Right atrium auricular region (tissue), 2 donors: Measurements from ENCODE around the gene ULK4. TPM values are rescaled to one million over a fixed set of nuclear protein-coding genes. Genes with fewer than 3 reads are reported as not detected.

ENCODE experiments used
- DNase-seq: peaks from one replicate; pipeline ENCODE4 v3.0.0-alpha.2; 2019; ENCODE audit warnings: low spot score
- H3K27ac ChIP-seq, 2 donors: fragments of 200-600 bp; sonication (generic); 1 replicate in 1 of 2; 2 replicates in 1 of 2; pipeline ENCODE4 v1.5.1; 2016 to 2019
- H3K27me3 ChIP-seq, 2 donors: fragments of 200-600 bp; sonication (generic); one replicate each; pipeline versions ENCODE4 v1.5.1 to v1.6.0; 2017 to 2019
- H3K36me3 ChIP-seq: fragments of 200-600 bp; sonication (generic); one replicate; pipeline ENCODE4 v1.5.1; 2016
- H3K4me1 ChIP-seq, 2 donors: fragments of 200-600 bp; sonication (generic); one replicate each; pipeline versions ENCODE4 v1.5.1 to v1.6.0; 2017 to 2019
- H3K4me3 ChIP-seq, 2 donors: fragments of 200-600 bp; sonication (generic); 1 replicate in 1 of 2; 2 replicates in 1 of 2; pipeline ENCODE4 v1.5.1; 2017 to 2019; ENCODE audit warnings: mild to moderate bottlenecking in 1 of 2, moderate library complexity in 1 of 2
- H3K9me3 ChIP-seq, 2 donors: fragments of 200-600 bp; sonication (generic); one replicate each; pipeline ENCODE4 v1.5.1; 2019
- total RNA-seq, 2 donors: library from RNA; depleted of rRNA; stranded (reverse); fragments of >200 nt; gene quantifications; one replicate each; pipeline ENCODE4 v1.1.0, GENCODE V29; 2016
- TF ChIP-seq, protein P1 (sequence below), 2 donors: fragments of 200-600 bp; sonication (generic); IDR thresholded peaks; one replicate each; pipeline ENCODE4 v1.5.1; 2019; ENCODE audit warnings: antibody characterized with exemption in 2 of 2

Gene ULK4
- total RNA-seq, 2 donors from 2014 or later: 7.1 to 10.1 TPM

DNA sequence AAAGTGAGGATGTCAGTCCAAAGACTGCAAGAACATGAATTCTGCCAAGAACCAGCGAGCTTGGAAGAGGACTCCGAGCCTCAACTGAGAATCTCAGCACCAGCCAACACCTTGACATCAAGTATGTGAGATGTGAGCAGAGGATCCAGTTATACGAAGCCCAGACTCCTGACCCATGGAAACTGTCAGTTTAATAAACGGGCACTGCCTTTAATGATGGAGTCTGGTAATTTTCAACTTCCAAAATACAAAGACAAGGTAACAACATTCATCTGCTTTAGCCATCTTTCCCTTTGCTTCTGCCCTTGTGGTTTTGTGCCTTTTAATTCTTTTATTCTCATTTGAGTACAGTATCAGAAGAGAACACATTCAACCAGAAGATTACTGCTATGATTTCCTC, 211.9 kb downstream of the ULK4 start:
- Histone ChIP-seq H3K27me3 (no peaks in the 10 kb centered on the region), H3K4me1 (no peaks in the 10 kb centered on the region)

DNA sequence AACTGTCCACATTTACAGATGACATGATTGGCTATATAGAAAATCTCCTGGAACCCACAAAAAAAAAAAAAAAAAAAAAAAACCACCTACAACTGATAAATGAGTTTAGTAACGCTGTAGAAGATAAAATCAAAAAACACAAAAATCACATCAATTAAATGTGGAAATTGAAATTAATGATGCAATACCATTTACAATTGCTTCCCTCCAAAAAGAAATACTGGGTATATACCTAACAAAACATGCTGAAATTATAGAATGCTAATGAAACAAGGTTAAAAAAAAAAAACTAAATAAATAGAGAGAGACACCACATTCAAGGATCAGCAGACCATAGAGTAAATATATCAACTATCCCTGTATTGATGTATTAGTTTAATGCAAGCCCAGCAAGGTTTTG, 215.7 kb downstream of the ULK4 start:
- H3K27me3 ChIP-seq: no peaks in the 10 kb centered on the region
- DNase-seq: no peak
- no peak overlapping the region for H3K4me3 ChIP-seq
- no peaks in the 10 kb centered on the region for H3K4me1 ChIP-seq
- H3K36me3 ChIP-seq: no peaks in the 10 kb centered on the region
- H3K9me3 ChIP-seq: no peaks in the 10 kb centered on the region
- H3K27ac ChIP-seq: no peak overlapping the region
- TF ChIP-seq, protein P1, sequence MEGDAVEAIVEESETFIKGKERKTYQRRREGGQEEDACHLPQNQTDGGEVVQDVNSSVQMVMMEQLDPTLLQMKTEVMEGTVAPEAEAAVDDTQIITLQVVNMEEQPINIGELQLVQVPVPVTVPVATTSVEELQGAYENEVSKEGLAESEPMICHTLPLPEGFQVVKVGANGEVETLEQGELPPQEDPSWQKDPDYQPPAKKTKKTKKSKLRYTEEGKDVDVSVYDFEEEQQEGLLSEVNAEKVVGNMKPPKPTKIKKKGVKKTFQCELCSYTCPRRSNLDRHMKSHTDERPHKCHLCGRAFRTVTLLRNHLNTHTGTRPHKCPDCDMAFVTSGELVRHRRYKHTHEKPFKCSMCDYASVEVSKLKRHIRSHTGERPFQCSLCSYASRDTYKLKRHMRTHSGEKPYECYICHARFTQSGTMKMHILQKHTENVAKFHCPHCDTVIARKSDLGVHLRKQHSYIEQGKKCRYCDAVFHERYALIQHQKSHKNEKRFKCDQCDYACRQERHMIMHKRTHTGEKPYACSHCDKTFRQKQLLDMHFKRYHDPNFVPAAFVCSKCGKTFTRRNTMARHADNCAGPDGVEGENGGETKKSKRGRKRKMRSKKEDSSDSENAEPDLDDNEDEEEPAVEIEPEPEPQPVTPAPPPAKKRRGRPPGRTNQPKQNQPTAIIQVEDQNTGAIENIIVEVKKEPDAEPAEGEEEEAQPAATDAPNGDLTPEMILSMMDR (IDR thresholded peaks at IDR 0.05): no peak

More for the DNA sequence above, 211.9 kb downstream of the ULK4 start:
- no peaks in the 10 kb centered on the region for H3K36me3 ChIP-seq
- no peak overlapping the region for H3K4me3 ChIP-seq
- no peak overlapping the region for H3K27ac ChIP-seq
- DNase-seq: no peak
- no peaks in the 10 kb centered on the region for H3K9me3 ChIP-seq
- TF ChIP-seq, protein P1 (IDR thresholded peaks at IDR 0.05): no peak

DNA sequence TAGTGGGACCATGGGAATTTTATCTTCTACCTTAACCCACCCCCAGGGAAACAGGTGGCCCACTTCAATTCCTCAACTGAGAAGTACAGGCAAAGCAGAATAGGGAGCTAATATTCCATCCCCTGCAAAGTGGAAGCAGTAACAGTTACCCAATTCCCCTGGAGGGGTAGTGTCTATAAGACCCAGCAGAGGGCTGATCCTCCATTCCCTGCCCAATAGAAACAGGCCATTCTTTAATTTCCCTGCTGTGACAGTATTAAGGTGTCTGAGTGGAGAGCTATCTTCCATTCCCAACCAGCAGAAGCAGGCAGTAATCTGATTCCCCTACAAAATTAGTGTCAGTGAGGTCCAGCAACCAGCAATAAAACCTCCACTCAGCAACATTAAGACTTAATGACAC, 219.8 kb downstream of the ULK4 start:
- H3K4me3 ChIP-seq: no peak overlapping the region
- H3K9me3 ChIP-seq: no peaks in the 10 kb centered on the region
- no peak overlapping the region for H3K27ac ChIP-seq
- no peaks in the 10 kb centered on the region for H3K36me3 ChIP-seq
- TF ChIP-seq, protein P1 (IDR thresholded peaks at IDR 0.05): no peak
- H3K4me1 ChIP-seq: no peaks in the 10 kb centered on the region
- no peak for DNase-seq
- no peaks in the 10 kb centered on the region for H3K27me3 ChIP-seq

DNA sequence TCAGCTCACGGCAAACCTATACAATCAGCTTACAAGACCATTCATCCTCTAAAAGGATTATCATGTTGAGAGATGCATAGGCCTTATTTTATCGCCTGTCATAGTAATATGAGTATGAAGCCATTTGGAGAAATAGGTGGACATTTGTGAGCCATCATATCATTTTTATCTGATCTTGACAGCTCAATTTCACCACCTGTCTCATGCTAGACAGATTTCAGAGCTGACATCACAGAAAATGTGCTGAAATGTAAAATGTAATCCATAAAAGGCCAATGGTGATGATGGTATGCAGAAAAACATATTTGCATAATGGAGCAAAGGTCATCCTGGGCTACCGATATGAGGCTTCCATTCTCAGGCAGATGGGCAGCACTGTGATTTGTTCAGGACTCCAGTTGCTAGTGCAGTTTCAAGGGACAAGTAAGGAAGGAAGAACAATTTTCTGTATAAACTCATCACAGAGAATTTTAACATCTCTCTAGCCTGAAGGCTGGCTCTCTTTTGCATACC, 221.5 kb downstream of the ULK4 start:
- no peaks in the 10 kb centered on the region for H3K27me3 ChIP-seq
- H3K4me1 ChIP-seq: no peaks in the 10 kb centered on the region
- TF ChIP-seq, protein P1 (IDR thresholded peaks at IDR 0.05): no peak
- H3K36me3 ChIP-seq: no peaks in the 10 kb centered on the region
- no peak overlapping the region for H3K27ac ChIP-seq
- no peaks in the 10 kb centered on the region for H3K9me3 ChIP-seq
- H3K4me3 ChIP-seq: no peak overlapping the region
- no peak for DNase-seq

DNA sequence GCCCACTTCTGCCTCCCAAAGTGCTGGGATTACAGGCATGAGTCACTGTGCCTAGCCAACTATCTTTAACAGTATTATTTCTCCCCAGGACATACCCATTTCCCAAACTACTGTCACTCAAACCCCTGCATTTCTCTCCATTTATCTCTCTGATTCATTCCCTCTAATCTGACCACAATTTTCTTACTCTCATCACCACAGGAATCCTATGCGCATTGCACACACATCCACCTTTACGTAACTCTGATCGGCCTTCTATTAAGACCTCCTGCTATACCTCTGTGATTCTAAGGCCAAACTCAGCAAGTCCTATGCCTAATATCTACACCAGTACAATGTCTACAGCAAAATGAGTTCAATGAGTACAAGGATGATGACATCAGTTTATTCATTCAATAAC, 235.0 kb downstream of the ULK4 start:
- Histone ChIP-seq H3K36me3 (no peaks in the 10 kb centered on the region), H3K4me1 (no peaks in the 10 kb centered on the region), H3K27ac (no peak overlapping the region), H3K9me3 (no peaks in the 10 kb centered on the region), H3K4me3 (no peak overlapping the region), H3K27me3 (no peaks in the 10 kb centered on the region)
- DNase-seq: no peak
- TF ChIP-seq, protein P1 (IDR thresholded peaks at IDR 0.05): no peak

DNA sequence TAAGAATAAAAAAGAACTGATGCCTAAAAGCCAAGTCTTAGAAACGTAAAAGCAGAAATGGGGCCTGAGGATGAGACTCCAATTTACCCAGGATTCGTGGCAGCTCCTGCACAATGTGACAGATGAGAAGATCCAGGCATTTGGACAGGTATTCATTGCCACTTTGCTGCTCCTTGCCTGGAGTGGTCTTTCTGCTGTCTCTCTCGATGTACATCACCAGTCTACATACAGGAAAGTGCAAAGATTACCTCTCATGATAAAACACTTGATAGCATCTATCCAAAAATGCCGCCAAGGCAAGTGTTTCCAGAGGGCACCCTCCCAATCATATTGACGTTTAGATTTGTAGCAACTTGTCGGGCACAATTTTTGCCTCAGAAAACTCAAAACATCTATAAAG, 244.3 kb downstream of the ULK4 start:
- Histone ChIP-seq H3K9me3 (no peaks in the 10 kb centered on the region), H3K27me3 (no peaks in the 10 kb centered on the region), H3K4me3 (no peak overlapping the region), H3K27ac (no peak overlapping the region), H3K36me3 (no peaks in the 10 kb centered on the region), H3K4me1 (no peaks in the 10 kb centered on the region)
- TF ChIP-seq, protein P1 (IDR thresholded peaks at IDR 0.05): no peak
- no peak for DNase-seq
